GM18909 (cell line): ENCODE data around the gene SASH3.

Experiments used
- ATAC-seq: cut with Tn5 transposase; IDR thresholded peaks from one replicate; pipeline ENCODE4 v1.9.1; 2021; ENCODE audit warnings: mild to moderate bottlenecking; ENCODE audit not compliant: unreplicated experiment, poor library complexity

The SASH3 gene

GRCh38 chrX:129755779-129756650, 23.7 kb upstream of the SASH3 start:
- peak; percentile 44 for ATAC-seq

GRCh38 chrX:129759576-129760061, 20.1 kb upstream of the SASH3 start:
- peak; percentile 35 for ATAC-seq

GRCh38 chrX:129760155-129760554, 19.6 kb upstream of the SASH3 start:
- no peak for ATAC-seq

GRCh38 chrX:129760981-129761380, 18.8 kb upstream of the SASH3 start:
- no peak for ATAC-seq

GRCh38 chrX:129761596-129761995, 18.2 kb upstream of the SASH3 start:
- ATAC-seq = no peak

- no peak for ATAC-seq
Measured at GRCh38 chrX:129762448-129762847, 17.3 kb upstream of the SASH3 start.

- ATAC-seq = no peak
Measured at GRCh38 chrX:129763666-129764065, 16.1 kb upstream of the SASH3 start.

GRCh38 chrX:129768186-129768585, 11.6 kb upstream of the SASH3 start:
- no peak for ATAC-seq

- no peak for ATAC-seq
Measured at GRCh38 chrX:129768586-129769466, 10.9 kb upstream of the SASH3 start.

- peak; percentile 42 for ATAC-seq
Measured at GRCh38 chrX:129769467-129770154, 10.1 kb upstream of the SASH3 start.

GRCh38 chrX:129771266-129771995, 8.3 kb upstream of the SASH3 start:
- no peak for ATAC-seq

GRCh38 chrX:129772796-129773431, 6.8 kb upstream of the SASH3 start:
- ATAC-seq = peak; percentile 76

- ATAC-seq = no peak
Measured at GRCh38 chrX:129773649-129774458, 5.9 kb upstream of the SASH3 start.

GRCh38 chrX:129777218-129778030, 2.3 kb upstream of the SASH3 start:
- ATAC-seq = peak; percentile 19

- no peak for ATAC-seq
Measured at GRCh38 chrX:129779086-129779672, 570 bp upstream of the SASH3 start.

- ATAC-seq = no peak
Measured at GRCh38 chrX:129780441-129781105, 824 bp downstream of the SASH3 start.

- ATAC-seq = peak; percentile 81
Measured at GRCh38 chrX:129781134-129781672, 1.5 kb downstream of the SASH3 start.
